HepG2 (cell line): ENCODE measurements around the gene TOR4A. TPM values are rescaled to one million over a fixed set of nuclear protein-coding genes. Genes with fewer than 3 reads are reported as not detected.

Experiments used
- ARID3A ChIP-seq: IDR thresholded peaks from 2 replicates; pipeline ENCODE4 v1.6.1; 2012; ENCODE audit warnings: low read depth, low read length, improper control_type of control experiment
- BCL6 ChIP-seq: IDR thresholded peaks from 2 replicates; pipeline ENCODE4 v1.6.1; 2016; ENCODE audit warnings: missing genetic modification reagents, missing compliant biosample characterization
- CENPX ChIP-seq: sonication (generic); formaldehyde crosslinking; IDR thresholded peaks from 2 replicates; pipeline ENCODE4 v1.9.0; 2021; ENCODE audit warnings: mild to moderate bottlenecking, missing genetic modification reagents, moderate library complexity
- E2F1 ChIP-seq: sonication (generic); formaldehyde crosslinking; IDR thresholded peaks from 2 replicates; pipeline ENCODE4 v1.5.0; 2020; ENCODE audit warnings: missing genetic modification reagents
- EED ChIP-seq: sonication (generic); formaldehyde crosslinking; IDR thresholded peaks from 2 replicates; pipeline ENCODE4 v1.5.0; 2020; ENCODE audit warnings: mild to moderate bottlenecking, missing genetic modification reagents
- MTA3 ChIP-seq: sonication (generic); formaldehyde crosslinking; IDR thresholded peaks from 2 replicates; pipeline ENCODE4 v1.4.0; 2020; ENCODE audit warnings: missing genetic modification reagents
- MXI1 ChIP-seq: IDR thresholded peaks from 3 replicates; pipeline ENCODE4 v1.6.1; 2012; ENCODE audit warnings: low read depth, low read length, inconsistent platforms, borderline replicate concordance
- RCOR2 ChIP-seq: IDR thresholded peaks from 2 replicates; pipeline ENCODE4 v1.6.1; 2016; ENCODE audit warnings: missing biosample characterization, missing genetic modification reagents
- ZFP36L2 ChIP-seq: sonication (generic); formaldehyde crosslinking; IDR thresholded peaks from 2 replicates; pipeline ENCODE4 v1.4.0; 2020; ENCODE audit warnings: missing genetic modification reagents
- ZFP90 ChIP-seq: sonication (generic); formaldehyde crosslinking; IDR thresholded peaks from 2 replicates; pipeline ENCODE4 v1.8.0; 2022; ENCODE audit warnings: missing genetic modification reagents, mild to moderate bottlenecking, inconsistent platforms, borderline replicate concordance
- ZHX1 ChIP-seq: sonication (generic); formaldehyde crosslinking; IDR thresholded peaks from 2 replicates; pipeline ENCODE4 v1.8.1; 2022; ENCODE audit warnings: low read depth, mild to moderate bottlenecking, missing genetic modification reagents
- ZNF121 ChIP-seq: sonication (generic); formaldehyde crosslinking; IDR thresholded peaks from 2 replicates; pipeline ENCODE4 v1.5.0; 2020; ENCODE audit warnings: mild to moderate bottlenecking, missing genetic modification reagents
- ZNF326 ChIP-seq: sonication (generic); formaldehyde crosslinking; IDR thresholded peaks from 2 replicates; pipeline ENCODE4 v1.4.0; 2020; ENCODE audit warnings: missing genetic modification reagents, borderline replicate concordance
- ZNF460 ChIP-seq: sonication (generic); formaldehyde crosslinking; IDR thresholded peaks from 2 replicates; pipeline ENCODE4 v1.5.1; 2020; ENCODE audit warnings: missing genetic modification reagents, mild to moderate bottlenecking, borderline replicate concordance
- ZNF512B ChIP-seq: sonication (generic); formaldehyde crosslinking; IDR thresholded peaks from 2 replicates; pipeline ENCODE4 v1.5.1; 2020; ENCODE audit warnings: missing genetic modification reagents, mild to moderate bottlenecking, borderline replicate concordance
- polyA plus RNA-seq, 8 experiments: library from polyadenylated mRNA; depleted of rRNA in 3 of 8; stranded (reverse) in 7 of 8; unstranded in 1 of 8; fragments of >200 nt; fragmentation: Illumina TruSeq in 4 of 8; extraction: Trizol in 4 of 8; gene quantifications; 2 replicates each; pipeline versions ENCODE4 v1.2.1 to v1.2.3, GENCODE V29; 2011 to 2016; ENCODE audit warnings: low read depth in 4 of 8, missing spikeins in 1 of 8, mixed read lengths in 1 of 8; ENCODE audit not compliant: insufficient read depth in 1 of 8
- total RNA-seq, 5 experiments: library from RNA; depleted of rRNA; stranded (reverse); fragments of >200 nt; fragmentation: Illumina TruSeq; extraction: Trizol; gene quantifications; 2 replicates each; pipeline ENCODE4 v1.2.3, GENCODE V29; 2016; ENCODE audit warnings: low read depth in 1 of 5

The TOR4A gene
- total and polyA plus RNA-seq, 2 of the 13 experiments (the other 11 are each of a cell fraction or from before 2014, with no cell fraction given): 11.1 to 14.2 TPM

- TF ChIP-seq BCL6 (CRISPR knock-in tag) (0 out of 2 replicates have a peak, but pooled peaks have one; percentile 14), ZFP90 (CRISPR knock-in tag) (no peak), MXI1 (peak; percentile 34; the same call in 1 of the 3 replicates), EED (CRISPR knock-in tag) (no peak), MTA3 (CRISPR knock-in tag) (no peak), ZNF121 (0 out of 2 replicates have a peak, but pooled peaks have one; percentile 22), CENPX (CRISPR knock-in tag) (no peak), E2F1 (CRISPR knock-in tag) (no peak), ZNF512B (CRISPR knock-in tag) (no peak; the same call in 1 of the 2 replicates), ARID3A (no peak), ZHX1 (peak; percentile 38; the same call in 1 of the 2 replicates), ZNF460 (CRISPR knock-in tag) (no peak), RCOR2 (CRISPR knock-in tag) (no peak), ZFP36L2 (CRISPR knock-in tag) (no peak), ZNF326 (CRISPR knock-in tag) (no peak)
Observed at GRCh38 chr9:137250329-137251193, 27.0 kb upstream of the TOR4A start (continued).
